H1 (cell line): Measurements from ENCODE around the gene COX19. TPM values are rescaled to one million over a fixed set of nuclear protein-coding genes. Genes with fewer than 3 reads are reported as not detected.

ENCODE experiments used
- KDM4A ChIP-seq: IDR thresholded peaks from one replicate; pipeline ENCODE4 v1.7.1; 2012; ENCODE audit warnings: low read depth, mild to moderate bottlenecking, moderate library complexity, low read length, inconsistent platforms; ENCODE audit not compliant: severe bottlenecking
- KDM5A ChIP-seq: fragments of 200-600 bp; IDR thresholded peaks from 2 replicates; pipeline ENCODE4 v1.7.1; 2012; ENCODE audit warnings: mild to moderate bottlenecking, low read length, inconsistent platforms, mixed read lengths
- NANOG ChIP-seq: IDR thresholded peaks from 2 replicates; pipeline ENCODE4 v1.6.1; 2011; ENCODE audit warnings: low read length, low read depth, mild to moderate bottlenecking, inconsistent platforms; ENCODE audit not compliant: insufficient read depth, poor library complexity, severe bottlenecking
- POLR2AphosphoS5 ChIP-seq: IDR thresholded peaks from 2 replicates; pipeline ENCODE4 v1.6.1; 2011; ENCODE audit warnings: low read depth, low read length
- polyA plus RNA-seq, 7 experiments: library from polyadenylated mRNA; depleted of rRNA in 3 of 7; stranded (reverse) in 5 of 7; unstranded in 2 of 7; fragments of >200 nt in 5 of 7; fragments of 200-250 nt in 2 of 7; gene quantifications; 1 replicate in 5 of 7; 2 replicates in 1 of 7; 4 replicates in 1 of 7; pipeline versions ENCODE4 v1.2.1 to v1.2.3, GENCODE V29; 2011 to 2013; ENCODE audit warnings: missing spikeins in 2 of 7, mixed read lengths in 2 of 7
- total RNA-seq: library from RNA; stranded (reverse); fragmentation: NEBNext Ultra II Directional; extraction: Animal tissue kit (Norgen Biotek cat#: 25700); gene quantifications from 2 replicates; pipeline ENCODE4 v1.2.1, GENCODE V29; 2021

COX19 gene
- total and polyA plus RNA-seq, 2 of the 8 experiments (the other 6 are each of a cell fraction or from before 2014, with no cell fraction given): 3.9 to 7.9 TPM

DNA sequence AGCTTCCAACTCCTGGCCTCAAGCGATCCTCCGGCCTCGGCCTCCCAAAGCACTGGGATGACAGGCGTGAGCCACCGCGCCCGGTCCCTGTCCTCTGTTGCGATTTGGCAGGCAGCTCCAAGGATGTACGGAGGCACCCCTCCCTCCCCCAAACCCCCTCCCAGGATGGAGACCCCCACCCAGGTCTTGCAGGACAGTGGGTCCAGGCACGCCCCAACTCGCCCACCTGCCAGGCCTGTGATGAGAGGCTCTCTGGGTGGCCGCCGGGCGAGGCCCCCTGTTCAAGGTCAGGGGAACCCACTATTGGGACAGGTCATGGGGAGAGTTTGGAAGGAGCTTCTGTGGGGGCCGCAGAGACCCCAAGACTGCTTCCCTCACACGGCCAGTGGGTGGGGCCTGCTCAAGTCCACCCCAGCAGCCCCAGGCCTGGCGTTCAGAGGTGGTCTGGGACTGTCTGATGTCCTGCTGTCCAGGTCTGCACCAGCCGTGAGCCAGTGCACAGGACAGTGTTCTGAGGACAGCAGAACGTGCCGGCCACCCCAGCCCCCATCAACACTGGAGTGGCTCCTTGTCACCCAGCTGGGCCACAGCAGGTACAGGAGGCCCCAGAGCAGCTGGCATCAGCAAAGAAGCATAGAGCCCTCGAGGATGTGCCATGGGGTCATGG lies 23.3 kb downstream of the COX19 start (continued):
- TF ChIP-seq KDM4A (no peak), POLR2AphosphoS5 (no peak), KDM5A (no peak), NANOG (no peak)
- TF ChIP-seq, all 59 proteins: peak for 0
